Activated naive CD4-positive, alpha-beta T cell treated with anti-CD3 and anti-CD28 coated beads, Interleukin-2, amount 50 U/mL, for 72 hours (primary cell): ENCODE measurements around the gene AP4M1. TPM values are rescaled to one million over a fixed set of nuclear protein-coding genes. Genes with fewer than 3 reads are reported as not detected.

ENCODE experiments used
- ATAC-seq, 2 donors: fragments of 150-1000 bp; cut with Tn5 transposase; 2 replicates each; pipeline ENCODE4 v1.10.0; 2021; ENCODE audit warnings: mild to moderate bottlenecking in 2 of 2, moderate library complexity in 2 of 2
- DNase-seq, 2 donors: peaks; one replicate each; pipeline ENCODE4 v3.0.0; 2021 to 2022; ENCODE audit warnings: low spot score in 2 of 2
- H3K27ac Mint-ChIP-seq, 2 donors: one replicate each; pipeline ENCODE4 v1.8.0; 2022; ENCODE audit warnings: mild to moderate bottlenecking in 2 of 2, mixed read lengths in 2 of 2
- H3K36me3 Mint-ChIP-seq, 2 donors: one replicate each; pipeline ENCODE4 v1.8.0; 2022; ENCODE audit warnings: mixed read lengths in 2 of 2
- H3K9me3 Mint-ChIP-seq, 2 donors: one replicate each; pipeline ENCODE4 v1.8.0; 2022; ENCODE audit warnings: mixed read lengths in 2 of 2
- total RNA-seq, 2 donors: library from RNA; stranded (reverse); gene quantifications; one replicate each; pipeline ENCODE4 v1.2.3, GENCODE V29; 2022

Gene AP4M1
- total RNA-seq, 2 donors from 2014 or later, result 8.4 to 13.6 TPM

DNA sequence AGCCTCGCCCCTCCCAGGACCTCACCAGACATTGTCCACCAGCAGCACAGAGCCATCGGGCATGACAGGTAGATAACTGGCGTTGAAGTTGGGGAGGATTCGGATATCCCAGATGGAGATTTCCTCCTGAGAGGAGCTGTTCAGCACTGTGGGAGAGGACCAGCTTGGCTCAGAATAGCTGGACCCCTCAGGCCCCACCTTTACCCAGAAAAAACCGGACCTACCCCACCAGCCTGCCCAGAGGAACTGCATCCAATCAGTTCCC is 55.6 kb downstream of the AP4M1 start:
- ATAC-seq (no peak), DNase-seq (no peak)
- Mint-ChIP-seq H3K27ac (peak overlapping the region; percentile 85 to 90), H3K9me3 (no peaks in the 10 kb centered on the region), H3K36me3 (peaks cover 0 to 7% of the 10 kb centered on the region in 2 donors)

DNA sequence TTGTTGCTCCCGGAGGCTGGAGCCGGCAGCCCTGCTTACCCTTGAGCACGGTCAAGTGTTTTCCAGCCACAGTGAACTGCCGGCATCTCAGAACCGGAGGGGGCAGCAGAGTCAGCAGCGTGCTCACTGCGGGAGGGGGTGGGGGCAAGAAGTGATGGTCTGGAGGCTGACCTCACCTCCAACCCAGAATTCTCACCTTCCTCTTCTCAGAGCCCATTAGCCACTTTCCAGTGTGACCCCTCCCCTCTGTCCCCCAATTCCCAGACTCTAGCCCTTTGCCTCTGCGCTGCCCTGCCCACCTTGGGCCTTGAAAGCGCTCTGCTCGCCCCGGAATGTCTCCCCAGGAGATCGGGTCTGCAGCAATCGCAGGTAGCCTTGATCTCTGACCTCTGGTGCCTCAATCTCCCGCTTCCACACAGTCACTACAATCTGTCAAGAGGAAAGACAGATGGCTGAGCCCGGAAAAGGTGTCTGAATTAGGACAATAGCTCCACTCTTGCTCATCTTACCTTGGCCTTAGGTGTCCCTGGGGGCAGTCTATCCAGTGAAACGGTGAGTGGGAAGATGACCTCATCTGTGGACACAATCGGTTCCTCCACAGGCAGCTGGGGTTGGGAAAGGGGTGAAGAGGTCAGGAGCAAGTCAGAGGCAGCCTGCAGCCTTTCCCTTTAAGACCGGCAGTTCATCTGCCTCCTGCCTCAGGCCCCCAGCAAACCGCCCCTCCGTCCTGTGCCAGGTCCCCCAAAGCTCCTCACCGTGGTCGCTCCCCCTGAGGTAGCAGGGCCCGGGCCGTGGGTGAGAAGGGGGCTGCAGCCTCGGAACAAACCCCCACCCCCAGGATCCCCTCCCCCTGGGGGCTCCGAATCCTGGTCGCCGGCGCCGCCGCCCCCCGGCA is 56.1 kb downstream of the AP4M1 start:
- peak overlapping the region; percentile 85 to 90 for H3K27ac Mint-ChIP-seq
- no peak for ATAC-seq

More for the DNA sequence above, 56.1 kb downstream of the AP4M1 start:
- no peaks in the 10 kb centered on the region for H3K9me3 Mint-ChIP-seq
- peaks cover 0 to 3% of the 10 kb centered on the region in 2 donors for H3K36me3 Mint-ChIP-seq
- DNase-seq, result no peak

Other genes with a start within 250 kb of the AP4M1 start
- under 1 TPM in 1 of 2 donors, not detected in 1; 0.31 TPM for gene OR2AE1, start 224.6 kb upstream of the AP4M1 start, total RNA-seq
- gene TRIM4, start 182.1 kb upstream of the AP4M1 start, total RNA-seq, result 10 to 100 TPM; 25.8 to 28.3 TPM
- under 1 TPM; 0.68 to 0.89 TPM for gene GJC3, start 172.0 kb upstream of the AP4M1 start, total RNA-seq
- under 1 TPM in 1 of 2 donors, not detected in 1; 0.43 TPM for gene AZGP1, start 125.6 kb upstream of the AP4M1 start, total RNA-seq
- 10 to 100 TPM; 52.2 to 67.1 TPM for gene ZKSCAN1, start 86.0 kb upstream of the AP4M1 start, total RNA-seq
- 1 to 10 TPM; 3.8 to 7.1 TPM for gene ZSCAN21, start 51.9 kb upstream of the AP4M1 start, total RNA-seq
- 10 to 100 TPM; 13.8 to 16.2 TPM for gene ZNF3, start 19.9 kb upstream of the AP4M1 start, total RNA-seq
- 100 to 1,000 TPM in 1 of 2 donors, 10 to 100 TPM in 1; 84.6 to 107 TPM for gene COPS6, start 12.7 kb upstream of the AP4M1 start, total RNA-seq
- 100 to 1,000 TPM; 291 to 375 TPM for gene MCM7, start 246 bp upstream of the AP4M1 start, total RNA-seq
- gene TAF6, start 17.7 kb downstream of the AP4M1 start, total RNA-seq, result 10 to 100 TPM; 52.7 to 57.6 TPM
- gene CNPY4, start 18.0 kb downstream of the AP4M1 start, total RNA-seq, result 10 to 100 TPM; 16.4 to 20.9 TPM
- gene MBLAC1, start 25.3 kb downstream of the AP4M1 start, total RNA-seq, result 1 to 10 TPM; 2.6 to 5.6 TPM
- gene LAMTOR4, start 47.3 kb downstream of the AP4M1 start, total RNA-seq, result 100 to 1,000 TPM; 147 to 153 TPM
- gene TRAPPC14, start 57.1 kb downstream of the AP4M1 start, total RNA-seq, result 10 to 100 TPM; 17.1 to 32.8 TPM
- gene GAL3ST4, start 67.0 kb downstream of the AP4M1 start, total RNA-seq, result 10 to 100 TPM in 1 of 2 donors, 1 to 10 TPM in 1; 7.7 to 12.5 TPM
- 10 to 100 TPM in 1 of 2 donors, 1 to 10 TPM in 1; 7.0 to 18.9 TPM for gene GPC2, start 75.7 kb downstream of the AP4M1 start, total RNA-seq
- gene STAG3, start 76.3 kb downstream of the AP4M1 start, total RNA-seq, result 10 to 100 TPM; 33.3 to 54.2 TPM
- 10 to 100 TPM; 20.8 to 30.6 TPM for gene PVRIG, start 118.3 kb downstream of the AP4M1 start, total RNA-seq
- not detected for gene SPDYE3, start 206.1 kb downstream of the AP4M1 start, total RNA-seq